GM12878 (cell line): Measurements from ENCODE around the gene TCEA2. TPM values are rescaled to one million over a fixed set of nuclear protein-coding genes. Genes with fewer than 3 reads are reported as not detected.
A peak's percentile ranks its signal among the peaks of the same experiment; 100 is the strongest.

ENCODE experiments used
- CBX5 ChIP-seq: sonication (generic); IDR thresholded peaks from 2 replicates; pipeline ENCODE4 v1.6.1; 2016; ENCODE audit warnings: low read depth, moderate library complexity, mild to moderate bottlenecking, inconsistent platforms
- CHD1 ChIP-seq: IDR thresholded peaks from 2 replicates; pipeline ENCODE4 v1.6.1; 2012; ENCODE audit warnings: low read depth, low read length, improper control_type of control experiment
- CREB1 ChIP-seq: IDR thresholded peaks from 2 replicates; pipeline ENCODE4 v1.6.1; 2012; ENCODE audit warnings: low read depth, mild to moderate bottlenecking, inconsistent platforms
- DPF2 ChIP-seq: fragments of 450-650 bp; IDR thresholded peaks from 2 replicates; pipeline ENCODE4 v1.6.1; 2017; ENCODE audit warnings: mild to moderate bottlenecking
- E2F4 ChIP-seq: IDR thresholded peaks from 2 replicates; pipeline ENCODE4 v1.6.1; 2012; ENCODE audit warnings: low read depth, low read length, improper control_type of control experiment
- ETV6 ChIP-seq, 2 experiments: fragments of 450-650 bp in 1 of 2; IDR thresholded peaks in 1 of 2; conservative IDR thresholded peaks in 1 of 2; 2 replicates each; pipeline ENCODE4 v1.6.1; 2014; ENCODE audit warnings: antibody characterized with exemption in 1 of 2, borderline replicate concordance in 1 of 2, low read depth in 1 of 2, mild to moderate bottlenecking in 1 of 2, moderate library complexity in 1 of 2
- HDAC2 ChIP-seq: fragments of 200-600 bp; sonication (generic); IDR thresholded peaks from 2 replicates; pipeline ENCODE4 v1.6.1; 2017
- MLLT1 ChIP-seq: fragments of 450-650 bp; IDR thresholded peaks from 2 replicates; pipeline ENCODE4 v1.6.1; 2016; ENCODE audit warnings: mild to moderate bottlenecking
- NFXL1 ChIP-seq: fragments of 450-650 bp; IDR thresholded peaks from 2 replicates; pipeline ENCODE4 v1.6.1; 2017; ENCODE audit warnings: antibody characterized with exemption, mild to moderate bottlenecking, borderline replicate concordance
- NR2C1 ChIP-seq: fragments of 450-650 bp; IDR thresholded peaks from 2 replicates; pipeline ENCODE4 v1.6.1; 2017; ENCODE audit warnings: antibody characterized with exemption, mild to moderate bottlenecking, moderate library complexity
- POU2F2 ChIP-seq: IDR thresholded peaks from 3 replicates; pipeline ENCODE4 v1.6.1; 2011; ENCODE audit warnings: low read depth, mild to moderate bottlenecking, low read length, borderline replicate concordance
- RUNX3 ChIP-seq: IDR thresholded peaks from 2 replicates; pipeline ENCODE4 v1.6.1; 2012; ENCODE audit warnings: low read length, inconsistent platforms
- SMARCA5 ChIP-seq: fragments of 450-650 bp; IDR thresholded peaks from 2 replicates; pipeline ENCODE4 v1.6.1; 2017; ENCODE audit warnings: mild to moderate bottlenecking
- SREBF1 ChIP-seq: IDR thresholded peaks from 2 replicates; pipeline ENCODE4 v1.6.1; 2012; ENCODE audit warnings: mild to moderate bottlenecking, low read length
- SUPT20H ChIP-seq: IDR thresholded peaks from 2 replicates; pipeline ENCODE4 v1.6.1; 2011; ENCODE audit warnings: low read depth, mild to moderate bottlenecking, low read length, moderate library complexity, borderline replicate concordance; ENCODE audit not compliant: control insufficient read depth
- TAF1 ChIP-seq: IDR thresholded peaks from 2 replicates; pipeline ENCODE4 v1.6.1; 2011; ENCODE audit warnings: mild to moderate bottlenecking, low read depth, low read length, borderline replicate concordance
- polyA plus RNA-seq, 11 experiments: library from polyadenylated mRNA; depleted of rRNA in 4 of 11; unstranded in 6 of 11; stranded (reverse) in 5 of 11; fragments of >200 nt; fragmentation: Nextera tagmentation in 4 of 11; fragmentation: Illumina TruSeq in 1 of 11; extraction: Ambion mirVana in 4 of 11; extraction: Trizol in 1 of 11; gene quantifications; 1 replicate in 1 of 11; 2 replicates in 10 of 11; pipeline versions ENCODE4 v1.2.1 to v1.2.3, GENCODE V29; 2011 to 2016; ENCODE audit warnings: inconsistent platforms in 2 of 11, missing spikeins in 2 of 11, low read depth in 1 of 11
- total RNA-seq, 4 experiments: library from RNA; depleted of rRNA in 3 of 4; stranded (reverse); fragments of >200 nt in 3 of 4; fragmentation: Illumina TruSeq in 1 of 4; extraction: Trizol in 1 of 4; gene quantifications; 2 replicates each; pipeline versions ENCODE4 v1.2.1 to v1.2.3, GENCODE V29; 2013 to 2021
- TF ChIP-seq, protein P1 (sequence below): fragments of 450-650 bp; IDR thresholded peaks from 2 replicates; pipeline ENCODE4 v1.6.1; 2014; ENCODE audit warnings: mild to moderate bottlenecking
- TF ChIP-seq, protein P2 (sequence below): IDR thresholded peaks from 2 replicates; pipeline ENCODE4 v1.6.1; 2012; ENCODE audit warnings: low read depth, low read length, improper control_type of control experiment
- TF ChIP-seq, protein P3 (sequence below): IDR thresholded peaks from 2 replicates; pipeline ENCODE4 v1.6.1; 2011; ENCODE audit warnings: borderline replicate concordance, low read depth, mild to moderate bottlenecking, moderate library complexity, low read length; ENCODE audit not compliant: insufficient read depth, poor library complexity, severe bottlenecking
- TF ChIP-seq, protein P4 (sequence below): fragments of 450-650 bp; IDR thresholded peaks from 2 replicates; pipeline ENCODE4 v1.6.1; 2017; ENCODE audit warnings: borderline replicate concordance
- TF ChIP-seq, protein P5 (sequence below): IDR thresholded peaks from 2 replicates; pipeline ENCODE4 v1.6.1; 2011; ENCODE audit warnings: borderline replicate concordance, low read depth, mild to moderate bottlenecking, moderate library complexity, mixed read lengths, low read length; ENCODE audit not compliant: insufficient read depth; ENCODE audit errors: extremely low read length

TCEA2 gene
- total and polyA plus RNA-seq, 10 of the 15 experiments (the other 5 are each of a cell fraction or from before 2014, with no cell fraction given): 3.4 to 42.5 (median 13.3) TPM

GRCh38 chr20:64062596-64063388 lies at the start of gene TCEA2 (continued):
- TF ChIP-seq SREBF1: peak; percentile 92
- TF ChIP-seq, protein P1, sequence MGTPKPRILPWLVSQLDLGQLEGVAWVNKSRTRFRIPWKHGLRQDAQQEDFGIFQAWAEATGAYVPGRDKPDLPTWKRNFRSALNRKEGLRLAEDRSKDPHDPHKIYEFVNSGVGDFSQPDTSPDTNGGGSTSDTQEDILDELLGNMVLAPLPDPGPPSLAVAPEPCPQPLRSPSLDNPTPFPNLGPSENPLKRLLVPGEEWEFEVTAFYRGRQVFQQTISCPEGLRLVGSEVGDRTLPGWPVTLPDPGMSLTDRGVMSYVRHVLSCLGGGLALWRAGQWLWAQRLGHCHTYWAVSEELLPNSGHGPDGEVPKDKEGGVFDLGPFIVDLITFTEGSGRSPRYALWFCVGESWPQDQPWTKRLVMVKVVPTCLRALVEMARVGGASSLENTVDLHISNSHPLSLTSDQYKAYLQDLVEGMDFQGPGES: 0 out of 2 replicates have a peak, but pooled peaks have one; percentile 29
- no peak for TF ChIP-seq SUPT20H
- no peak for TF ChIP-seq NFXL1
- TF ChIP-seq CREB1: peak; percentile 84
- TF ChIP-seq HDAC2: no peak
- TF ChIP-seq, protein P2, sequence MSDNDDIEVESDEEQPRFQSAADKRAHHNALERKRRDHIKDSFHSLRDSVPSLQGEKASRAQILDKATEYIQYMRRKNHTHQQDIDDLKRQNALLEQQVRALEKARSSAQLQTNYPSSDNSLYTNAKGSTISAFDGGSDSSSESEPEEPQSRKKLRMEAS: 0 out of 2 replicates have a peak, but pooled peaks have one; percentile 56
- TF ChIP-seq, protein P3, sequence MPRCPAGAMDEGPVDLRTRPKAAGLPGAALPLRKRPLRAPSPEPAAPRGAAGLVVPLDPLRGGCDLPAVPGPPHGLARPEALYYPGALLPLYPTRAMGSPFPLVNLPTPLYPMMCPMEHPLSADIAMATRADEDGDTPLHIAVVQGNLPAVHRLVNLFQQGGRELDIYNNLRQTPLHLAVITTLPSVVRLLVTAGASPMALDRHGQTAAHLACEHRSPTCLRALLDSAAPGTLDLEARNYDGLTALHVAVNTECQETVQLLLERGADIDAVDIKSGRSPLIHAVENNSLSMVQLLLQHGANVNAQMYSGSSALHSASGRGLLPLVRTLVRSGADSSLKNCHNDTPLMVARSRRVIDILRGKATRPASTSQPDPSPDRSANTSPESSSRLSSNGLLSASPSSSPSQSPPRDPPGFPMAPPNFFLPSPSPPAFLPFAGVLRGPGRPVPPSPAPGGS: no peak
- TF ChIP-seq RUNX3: peak; percentile 70
- TF ChIP-seq ETV6 (conservative IDR thresholded peaks at IDR 0.05 in 1 of 2, IDR thresholded peaks at IDR 0.05 in 1 of 2; ENCODE audit: borderline replicate concordance in 1 of 2, low read depth in 1 of 2): no peak
- TF ChIP-seq SMARCA5: 0 out of 2 replicates have a peak, but pooled peaks have one; percentile 35
- peak; percentile 49 for TF ChIP-seq MLLT1
- TF ChIP-seq, protein P4, sequence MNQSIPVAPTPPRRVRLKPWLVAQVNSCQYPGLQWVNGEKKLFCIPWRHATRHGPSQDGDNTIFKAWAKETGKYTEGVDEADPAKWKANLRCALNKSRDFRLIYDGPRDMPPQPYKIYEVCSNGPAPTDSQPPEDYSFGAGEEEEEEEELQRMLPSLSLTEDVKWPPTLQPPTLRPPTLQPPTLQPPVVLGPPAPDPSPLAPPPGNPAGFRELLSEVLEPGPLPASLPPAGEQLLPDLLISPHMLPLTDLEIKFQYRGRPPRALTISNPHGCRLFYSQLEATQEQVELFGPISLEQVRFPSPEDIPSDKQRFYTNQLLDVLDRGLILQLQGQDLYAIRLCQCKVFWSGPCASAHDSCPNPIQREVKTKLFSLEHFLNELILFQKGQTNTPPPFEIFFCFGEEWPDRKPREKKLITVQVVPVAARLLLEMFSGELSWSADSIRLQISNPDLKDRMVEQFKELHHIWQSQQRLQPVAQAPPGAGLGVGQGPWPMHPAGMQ: no peak
- peak; percentile 28; the same call in 1 of the 2 replicates for TF ChIP-seq E2F4
- TF ChIP-seq DPF2: 0 out of 2 replicates have a peak, but pooled peaks have one; percentile 40
- TF ChIP-seq, protein P5, sequence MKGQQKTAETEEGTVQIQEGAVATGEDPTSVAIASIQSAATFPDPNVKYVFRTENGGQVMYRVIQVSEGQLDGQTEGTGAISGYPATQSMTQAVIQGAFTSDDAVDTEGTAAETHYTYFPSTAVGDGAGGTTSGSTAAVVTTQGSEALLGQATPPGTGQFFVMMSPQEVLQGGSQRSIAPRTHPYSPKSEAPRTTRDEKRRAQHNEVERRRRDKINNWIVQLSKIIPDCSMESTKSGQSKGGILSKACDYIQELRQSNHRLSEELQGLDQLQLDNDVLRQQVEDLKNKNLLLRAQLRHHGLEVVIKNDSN: peak; percentile 33
- TF ChIP-seq CHD1: no peak
- TF ChIP-seq POU2F2: peak; percentile 39; the same call in 1 of the 3 replicates
- no peak for TF ChIP-seq CBX5
- peak; percentile 93 for TF ChIP-seq NR2C1
- 0 out of 2 replicates have a peak, but pooled peaks have one; percentile 5 for TF ChIP-seq TAF1
